GM19328 (cell line): Measurements from ENCODE around the gene SLC43A1.

Experiments used
- ATAC-seq: cut with Tn5 transposase; IDR thresholded peaks from one replicate; pipeline ENCODE4 v1.9.1; 2021; ENCODE audit warnings: mild to moderate bottlenecking, moderate library complexity; ENCODE audit not compliant: unreplicated experiment

The SLC43A1 gene

DNA sequence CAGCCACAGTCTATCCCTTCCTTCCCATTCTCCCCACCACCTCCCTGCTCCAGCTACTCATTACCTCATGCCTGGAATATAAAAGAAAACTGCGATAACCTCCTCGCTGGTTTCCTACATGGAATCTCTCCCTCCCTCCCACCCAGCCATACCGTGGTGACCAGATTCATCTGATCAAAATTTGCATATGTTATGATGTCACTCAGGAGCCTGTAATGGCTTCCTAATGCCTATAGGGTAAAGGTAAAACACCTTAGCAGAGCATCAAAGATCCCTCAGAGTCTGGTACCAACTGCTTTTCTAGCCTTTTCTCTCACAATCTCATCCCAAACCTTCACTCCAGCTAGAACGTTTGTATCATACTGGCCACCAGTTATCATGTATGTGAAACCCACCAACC lies 35.6 kb downstream of the SLC43A1 start:
- ATAC-seq: no peak

DNA sequence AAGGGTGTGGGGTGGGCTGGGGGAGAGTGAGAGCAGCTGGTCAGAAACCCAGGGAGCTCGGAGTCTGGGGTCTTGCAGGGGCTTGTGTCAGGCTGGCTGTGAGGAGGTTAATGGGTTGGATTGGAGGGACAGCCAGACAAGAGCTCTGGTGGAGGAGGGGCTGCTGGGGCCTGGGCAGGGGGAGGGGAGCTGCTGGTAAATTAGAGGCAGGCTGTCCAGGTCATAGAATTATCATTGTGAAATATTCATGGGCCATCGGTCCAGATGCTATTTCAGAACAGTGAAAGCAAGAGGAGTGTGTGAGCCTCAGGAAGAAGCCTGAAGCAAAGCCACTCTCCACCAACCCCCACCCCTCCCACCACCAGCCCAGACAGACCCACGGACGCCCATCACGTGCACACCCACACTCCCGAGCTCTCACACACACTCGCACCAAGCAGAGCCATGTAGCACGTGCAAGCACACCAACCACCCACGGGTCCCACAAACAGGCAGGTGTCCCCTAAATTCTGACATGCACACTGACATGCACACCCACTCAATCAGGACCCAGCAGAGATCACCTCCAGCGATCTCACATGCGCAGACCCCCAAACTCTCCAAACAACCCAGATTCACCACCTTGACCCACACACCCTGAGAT lies 36.4 kb downstream of the SLC43A1 start:
- ATAC-seq: no peak

DNA sequence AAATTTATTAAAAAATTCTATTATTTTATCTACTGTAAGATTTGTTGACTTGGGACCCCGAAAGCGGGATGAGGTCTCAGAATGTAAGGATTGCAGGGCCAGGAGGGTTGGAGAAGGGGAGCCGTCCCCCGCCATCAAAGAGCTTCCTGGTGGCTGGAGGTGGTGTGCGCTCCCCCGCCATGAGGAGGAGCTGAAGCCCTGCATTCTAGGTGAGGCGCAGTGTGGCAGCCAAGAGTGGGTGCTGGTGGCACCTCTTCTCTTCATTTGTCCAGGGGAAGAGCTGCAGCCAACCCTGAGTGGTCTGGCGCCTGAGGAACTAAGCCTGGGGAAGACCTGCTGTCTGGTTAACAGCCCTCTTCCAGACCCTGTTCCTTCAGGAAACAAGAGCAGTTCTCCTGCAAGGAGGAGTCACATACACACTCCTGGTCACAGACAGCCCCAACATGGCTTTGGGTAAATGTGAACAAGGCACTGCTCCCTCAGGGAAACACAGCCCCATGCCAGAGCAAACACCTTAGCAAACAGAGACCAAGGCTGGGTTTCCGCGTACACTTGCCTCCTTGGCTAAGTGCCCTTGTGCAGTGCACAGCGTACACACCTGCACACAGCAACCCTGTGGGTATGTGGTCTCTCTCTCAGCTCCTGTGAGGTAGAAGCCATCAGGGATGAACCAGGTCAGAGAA lies 37.9 kb downstream of the SLC43A1 start:
- no peak for ATAC-seq

DNA sequence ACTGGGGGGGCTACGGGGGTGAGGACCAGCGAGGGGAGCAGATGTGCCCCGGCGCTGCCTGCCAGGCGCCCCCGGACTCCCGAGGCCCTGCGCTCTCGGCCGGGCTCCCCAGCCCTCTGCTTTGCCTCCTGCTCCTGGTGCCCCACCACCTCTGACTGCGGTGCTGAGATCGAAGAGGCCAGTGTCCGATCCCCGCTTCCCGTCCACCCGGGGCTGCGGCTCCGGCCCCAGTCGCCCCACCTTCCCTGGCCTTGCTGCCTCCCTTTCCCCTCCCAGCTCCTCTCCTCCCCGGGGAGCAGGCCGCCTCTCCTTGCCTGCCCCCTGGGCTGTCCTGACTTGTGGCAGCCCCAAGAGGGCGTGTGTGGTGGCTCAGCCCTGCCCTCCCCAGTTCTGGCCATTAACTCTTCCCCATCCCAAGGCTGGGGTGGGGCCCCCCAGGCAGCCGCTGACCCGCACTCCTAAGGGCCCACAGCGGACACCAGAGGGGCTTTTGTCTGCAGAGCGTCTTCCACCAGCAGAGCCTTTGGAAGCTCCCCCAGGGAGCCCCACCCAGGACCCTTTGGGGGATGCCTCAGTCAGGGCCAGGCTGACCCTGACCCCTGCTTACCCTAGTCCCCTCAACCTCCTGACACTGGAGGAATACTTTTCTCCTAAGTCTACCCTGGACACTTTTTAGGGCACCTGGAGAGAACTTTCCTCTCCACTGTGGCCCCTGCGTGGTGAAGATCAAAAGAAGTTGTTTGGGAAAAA lies 38.6 kb downstream of the SLC43A1 start:
- peak; percentile 42 for ATAC-seq

DNA sequence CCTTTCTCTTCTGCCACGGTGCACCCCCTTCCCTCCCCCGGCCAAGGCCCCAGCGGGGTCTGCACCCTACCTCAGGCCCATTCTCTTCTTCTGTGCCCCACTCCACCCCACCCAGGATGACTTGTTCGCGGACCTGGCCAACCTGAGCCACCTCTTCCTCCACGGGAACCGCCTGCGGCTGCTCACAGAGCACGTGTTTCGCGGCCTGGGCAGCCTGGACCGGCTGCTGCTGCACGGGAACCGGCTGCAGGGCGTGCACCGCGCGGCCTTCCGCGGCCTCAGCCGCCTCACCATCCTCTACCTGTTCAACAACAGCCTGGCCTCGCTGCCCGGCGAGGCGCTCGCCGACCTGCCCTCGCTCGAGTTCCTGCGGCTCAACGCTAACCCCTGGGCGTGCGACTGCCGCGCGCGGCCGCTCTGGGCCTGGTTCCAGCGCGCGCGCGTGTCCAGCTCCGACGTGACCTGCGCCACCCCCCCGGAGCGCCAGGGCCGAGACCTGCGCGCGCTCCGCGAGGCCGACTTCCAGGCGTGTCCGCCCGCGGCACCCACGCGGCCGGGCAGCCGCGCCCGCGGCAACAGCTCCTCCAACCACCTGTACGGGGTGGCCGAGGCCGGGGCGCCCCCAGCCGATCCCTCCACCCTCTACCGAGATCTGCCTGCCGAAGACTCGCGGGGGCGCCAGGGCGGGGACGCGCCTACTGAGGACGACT lies 39.3 kb downstream of the SLC43A1 start:
- peak; percentile 36 for ATAC-seq

GRCh38 chr11:57475671-57476046 lies 39.8 kb downstream of the SLC43A1 start:
- no peak for ATAC-seq

GRCh38 chr11:57475191-57475590 lies 40.3 kb downstream of the SLC43A1 start:
- ATAC-seq: no peak

DNA sequence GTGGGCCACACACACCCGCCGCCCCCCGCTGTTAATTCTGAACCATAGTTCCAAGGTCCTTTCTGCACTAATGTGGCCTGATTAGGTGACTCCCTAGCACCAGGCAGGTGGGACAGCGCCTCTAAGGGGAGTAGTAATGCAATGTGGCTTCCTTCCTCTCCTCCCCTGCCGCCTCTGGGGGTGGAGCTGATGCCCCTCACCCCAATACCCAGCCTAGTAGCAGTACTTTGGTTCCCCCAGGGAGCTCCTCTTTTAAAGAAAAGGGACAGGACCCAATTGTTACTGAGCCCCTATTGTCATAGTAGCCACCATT lies 40.7 kb downstream of the SLC43A1 start:
- ATAC-seq: no peak

- ATAC-seq: no peak
These were observed 41.3 kb downstream of the SLC43A1 start for GRCh38 chr11:57474017-57474802.

DNA sequence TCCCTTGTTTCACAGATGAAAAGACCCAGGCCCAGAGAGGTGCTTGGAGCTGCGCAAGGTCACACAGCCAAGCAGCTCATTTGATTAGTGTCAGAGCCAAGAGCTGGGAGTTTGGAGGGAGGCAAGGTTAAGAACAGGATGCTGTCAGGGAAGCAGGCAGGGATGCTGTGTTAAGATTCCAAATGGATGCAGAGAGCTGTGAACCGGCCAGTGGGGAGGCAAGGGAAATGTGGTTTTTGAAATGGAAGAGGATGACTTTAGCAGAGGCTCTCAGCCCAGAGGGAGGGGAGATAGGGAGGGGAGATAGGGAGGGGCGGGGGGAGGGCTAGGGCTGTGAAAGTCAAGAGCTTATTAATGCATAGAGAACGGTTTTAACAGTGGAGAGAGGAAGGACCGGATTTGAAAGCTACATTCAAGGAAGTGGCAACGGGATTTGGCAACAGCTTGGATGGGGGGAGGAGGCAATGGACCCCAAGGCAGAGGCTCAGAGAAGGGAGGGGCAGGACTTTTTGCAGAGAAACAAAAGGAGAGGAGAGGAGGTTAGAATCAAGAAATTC lies 42.1 kb downstream of the SLC43A1 start:
- ATAC-seq: no peak

DNA sequence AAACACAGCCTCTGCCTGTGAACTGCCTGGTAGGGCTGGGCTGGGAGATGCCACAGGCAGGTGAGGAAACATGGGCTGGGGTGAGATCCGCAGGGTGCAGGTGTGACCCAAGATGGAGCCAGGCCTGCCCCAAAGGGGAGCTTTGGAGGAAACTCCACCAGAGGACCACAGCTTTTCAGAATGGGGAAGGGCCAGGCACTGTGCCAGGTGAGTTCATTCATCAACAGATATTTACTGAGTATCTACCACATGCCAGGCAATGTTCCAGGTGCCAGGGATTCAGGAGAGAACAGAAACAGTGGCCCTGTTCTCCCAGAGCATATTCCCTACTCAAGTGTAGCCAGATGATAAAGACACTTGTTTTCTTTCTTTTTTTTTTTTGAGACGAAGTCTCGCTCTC lies 44.0 kb downstream of the SLC43A1 start:
- no peak for ATAC-seq

DNA sequence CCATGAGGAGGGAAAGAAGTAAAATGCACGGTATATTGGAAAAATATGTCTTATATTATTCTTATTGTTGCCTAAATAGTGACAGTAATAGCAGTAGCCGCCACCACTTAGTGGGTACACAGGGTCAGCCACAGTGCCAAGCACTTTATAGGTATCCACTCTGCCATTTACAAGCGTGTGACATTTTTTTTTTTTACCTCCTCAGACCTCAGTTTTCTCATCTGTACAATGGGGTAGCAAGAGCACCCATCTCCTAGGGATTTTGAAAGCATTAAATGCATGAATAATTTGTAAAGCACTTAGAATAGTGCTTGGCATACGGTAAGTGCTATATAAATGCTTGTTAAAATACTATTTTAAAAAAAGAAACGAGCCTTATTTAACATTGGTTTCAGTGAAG lies 46.2 kb downstream of the SLC43A1 start:
- ATAC-seq: no peak

GRCh38 chr11:57468276-57468675 lies 47.2 kb downstream of the SLC43A1 start:
- ATAC-seq: no peak

DNA sequence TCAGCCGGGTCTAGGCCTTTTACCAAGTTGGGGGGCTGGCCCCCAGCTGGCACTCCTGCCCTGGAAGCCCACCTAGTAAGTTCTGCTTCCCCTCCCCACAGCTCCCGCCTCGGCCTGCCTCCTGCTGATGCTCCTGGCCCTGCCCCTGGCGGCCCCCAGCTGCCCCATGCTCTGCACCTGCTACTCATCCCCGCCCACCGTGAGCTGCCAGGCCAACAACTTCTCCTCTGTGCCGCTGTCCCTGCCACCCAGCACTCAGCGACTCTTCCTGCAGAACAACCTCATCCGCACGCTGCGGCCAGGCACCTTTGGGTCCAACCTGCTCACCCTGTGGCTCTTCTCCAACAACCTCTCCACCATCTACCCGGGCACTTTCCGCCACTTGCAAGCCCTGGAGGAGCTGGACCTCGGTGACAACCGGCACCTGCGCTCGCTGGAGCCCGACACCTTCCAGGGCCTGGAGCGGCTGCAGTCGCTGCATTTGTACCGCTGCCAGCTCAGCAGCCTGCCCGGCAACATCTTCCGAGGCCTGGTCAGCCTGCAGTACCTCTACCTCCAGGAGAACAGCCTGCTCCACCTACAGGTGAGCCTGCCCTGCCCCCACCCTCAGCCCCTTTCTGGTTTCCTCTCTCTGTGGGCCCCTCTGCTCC lies 47.9 kb downstream of the SLC43A1 start:
- no peak for ATAC-seq

DNA sequence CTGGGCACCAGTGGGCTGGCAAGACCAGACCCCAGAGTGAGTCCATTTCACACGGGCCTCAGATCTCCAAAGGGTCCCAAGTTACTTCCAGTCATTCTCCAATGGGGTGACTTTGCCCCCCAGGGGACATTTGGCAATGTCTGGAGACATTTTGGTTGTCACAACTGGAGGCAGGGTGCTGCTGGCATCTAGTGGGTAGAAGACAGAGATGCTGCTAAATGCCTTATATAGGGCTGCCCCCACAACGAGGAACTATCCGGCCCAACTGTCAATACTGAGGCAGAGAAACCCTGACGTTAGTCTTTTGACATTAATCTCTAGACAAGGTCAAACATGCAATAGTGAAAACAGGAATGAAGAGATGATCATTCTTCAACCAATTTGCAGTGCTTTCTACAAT lies 48.8 kb downstream of the SLC43A1 start:
- ATAC-seq: no peak

GRCh38 chr11:57464539-57465181 lies 50.8 kb downstream of the SLC43A1 start:
- ATAC-seq: no peak

- ATAC-seq: no peak
These were observed 51.6 kb downstream of the SLC43A1 start for GRCh38 chr11:57463671-57464538.

GRCh38 chr11:57462597-57462996 lies 52.9 kb downstream of the SLC43A1 start:
- no peak for ATAC-seq
